Stimulated activated naive B cell treated with anti-CD40 and anti-IgM and Interleukin-4, amounts not matched to agents 10 μg/mL and 1 μg/mL and 100 μg/mL, for 72 hours (primary cell): ENCODE data around the gene CRB2.
A peak's percentile ranks its signal among the peaks of the same experiment; 100 is the strongest.

Experiments used
- ATAC-seq, 2 donors: fragments of 150-1000 bp; cut with Tn5 transposase; replicated peaks; 2 replicates each; pipeline ENCODE4 v1.10.0; 2021; ENCODE audit warnings: moderate library complexity in 1 of 2
- DNase-seq: peaks from one replicate; pipeline ENCODE4 v3.0.0; 2021
- H3K27ac Mint-ChIP-seq: one replicate; pipeline ENCODE4 v1.8.0; 2022; ENCODE audit warnings: mild to moderate bottlenecking, mixed read lengths
- H3K27me3 Mint-ChIP-seq, 2 donors: one replicate each; pipeline ENCODE4 v1.8.0; 2022; ENCODE audit warnings: mixed read lengths in 2 of 2
- H3K36me3 Mint-ChIP-seq, 2 donors: one replicate each; pipeline ENCODE4 v1.8.0; 2022; ENCODE audit warnings: mixed read lengths in 2 of 2, mild to moderate bottlenecking in 1 of 2
- H3K4me1 Mint-ChIP-seq, 2 donors: one replicate each; pipeline ENCODE4 v1.8.0; 2022; ENCODE audit warnings: mixed read lengths in 2 of 2, mild to moderate bottlenecking in 1 of 2
- H3K4me3 Mint-ChIP-seq, 2 donors: one replicate each; pipeline ENCODE4 v1.8.0; 2022; ENCODE audit warnings: mild to moderate bottlenecking in 2 of 2, mixed read lengths in 2 of 2, moderate library complexity in 1 of 2
- H3K9me3 Mint-ChIP-seq, 2 donors: one replicate each; pipeline ENCODE4 v1.8.0; 2022; ENCODE audit warnings: mixed read lengths in 2 of 2, mild to moderate bottlenecking in 1 of 2

Gene CRB2

DNA sequence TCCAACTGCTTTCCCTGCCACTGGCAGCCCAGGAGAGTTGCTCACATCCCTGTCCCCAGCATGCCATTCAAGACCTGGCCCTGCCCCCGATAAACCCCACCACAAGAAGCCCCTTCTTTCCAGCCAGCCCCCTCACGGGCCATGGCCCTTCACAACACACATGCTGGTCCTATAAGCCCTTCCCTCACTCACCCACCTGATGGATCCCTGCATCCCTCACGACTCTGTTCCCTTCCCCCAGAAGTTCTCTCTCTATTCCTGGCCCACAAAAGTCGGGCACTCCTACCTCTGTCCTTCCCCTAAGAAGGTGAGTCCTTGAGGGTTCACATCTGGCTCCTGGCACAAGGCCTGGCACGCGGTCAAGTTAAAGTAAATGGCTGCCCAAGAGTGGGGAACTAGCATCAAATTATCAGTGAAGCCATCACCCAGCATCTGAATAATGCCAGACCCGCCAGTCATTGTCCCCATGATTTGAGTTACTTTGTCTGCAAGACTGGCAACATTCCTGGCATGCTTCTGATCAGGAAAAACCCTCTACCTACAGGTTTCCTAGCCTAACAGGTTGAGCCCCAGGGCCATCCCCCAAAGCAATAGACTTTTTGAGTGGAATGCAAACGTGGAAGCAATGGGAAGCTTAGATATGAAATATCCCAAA is 65.9 kb downstream of the CRB2 start:
- Mint-ChIP-seq H3K4me1 (peaks cover 8 to 14% of the 10 kb centered on the region in 2 donors), H3K27me3 (no peaks in the 10 kb centered on the region), H3K27ac (no peak overlapping the region), H3K36me3 (peaks cover 25 to 30% of the 10 kb centered on the region in 2 donors), H3K9me3 (no peaks in the 10 kb centered on the region), H3K4me3 (no peak overlapping the region)
- DNase-seq (no peak), ATAC-seq (no peak)

DNA sequence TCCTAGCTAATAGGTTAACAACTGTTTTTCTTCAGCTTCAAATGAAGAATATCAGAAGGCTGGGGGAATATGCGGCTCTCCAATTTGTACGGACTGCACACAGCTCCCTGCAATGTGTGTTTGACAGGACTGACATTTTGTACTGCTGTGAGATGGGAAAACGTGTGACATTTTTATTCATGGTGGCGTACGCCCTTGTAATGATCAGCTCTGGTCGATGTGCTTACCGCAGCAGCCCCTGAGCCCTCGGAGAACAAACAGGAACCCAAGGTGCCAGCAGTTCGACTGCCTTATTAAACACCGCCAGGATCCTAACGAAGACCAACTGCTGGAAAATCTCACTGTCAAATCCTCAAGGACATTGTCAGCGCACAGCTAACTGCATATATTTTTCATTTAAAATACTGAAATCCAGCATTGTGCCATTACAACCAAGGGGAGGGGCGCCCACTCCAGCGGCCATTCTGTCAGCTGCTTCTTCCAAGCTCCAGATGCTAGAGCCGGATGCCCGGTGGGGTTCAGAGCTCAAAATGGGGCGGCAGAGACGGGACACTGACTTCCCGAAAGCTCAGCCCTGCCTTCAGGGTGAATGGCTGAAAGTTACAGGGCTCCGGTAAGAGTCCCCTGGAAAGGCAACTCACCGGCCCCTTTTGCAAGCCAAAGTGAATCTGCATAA is 66.8 kb downstream of the CRB2 start:
- Mint-ChIP-seq H3K36me3 (peaks cover 27 to 30% of the 10 kb centered on the region in 2 donors), H3K9me3 (no peaks in the 10 kb centered on the region), H3K27me3 (no peaks in the 10 kb centered on the region), H3K27ac (no peak overlapping the region), H3K4me3 (no peak overlapping the region), H3K4me1 (peaks cover 12 to 21% of the 10 kb centered on the region in 2 donors)
- ATAC-seq (no peak), DNase-seq (no peak)

DNA sequence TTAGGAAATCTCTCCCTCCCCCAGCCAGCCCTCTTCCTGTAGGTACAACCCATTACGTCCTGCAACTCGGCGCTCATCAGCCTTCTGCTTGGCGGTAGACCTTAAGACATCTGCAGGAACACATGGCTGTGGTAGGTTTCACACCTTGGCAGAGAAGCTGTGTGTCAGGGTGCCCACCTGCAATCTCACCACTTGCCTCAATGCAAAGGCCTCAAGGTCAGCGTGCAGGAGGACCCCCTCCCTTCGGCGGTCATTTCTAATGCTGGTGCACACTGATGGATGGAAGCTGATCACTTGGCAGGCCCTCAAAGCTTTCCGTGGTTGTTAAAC is 67.3 kb downstream of the CRB2 start:
- no peaks in the 10 kb centered on the region for H3K27me3 Mint-ChIP-seq
- H3K27ac Mint-ChIP-seq, result no peak overlapping the region
- DNase-seq, result no peak
- peaks cover 28% of the 10 kb centered on the region in 2 donors for H3K36me3 Mint-ChIP-seq
- no peak for ATAC-seq
- no peak overlapping the region for H3K4me3 Mint-ChIP-seq
- no peaks in the 10 kb centered on the region for H3K9me3 Mint-ChIP-seq
- H3K4me1 Mint-ChIP-seq, result peaks cover 12 to 23% of the 10 kb centered on the region in 2 donors

DNA sequence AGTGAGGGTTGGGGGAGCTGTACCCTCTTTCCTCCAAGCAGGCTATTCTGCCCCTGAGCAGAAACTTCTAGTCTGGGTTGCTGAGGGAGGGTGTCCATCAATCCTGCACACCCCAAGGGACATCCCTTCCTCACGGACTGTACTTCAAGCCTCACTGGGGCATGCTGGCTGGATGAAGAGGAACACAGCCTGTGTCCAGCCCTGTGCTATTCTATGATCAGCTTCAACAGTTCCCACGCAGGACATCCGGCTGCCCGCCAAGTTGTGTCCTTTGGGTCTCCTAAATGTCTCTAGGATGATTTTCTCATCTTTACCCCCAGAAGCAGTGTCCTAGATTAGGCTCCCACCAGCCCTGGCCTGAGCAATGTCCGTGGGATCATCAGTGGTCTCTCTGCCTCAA is 68.1 kb downstream of the CRB2 start:
- Mint-ChIP-seq H3K27ac (no peak overlapping the region), H3K4me3 (no peak overlapping the region), H3K27me3 (no peaks in the 10 kb centered on the region), H3K36me3 (peaks cover 24 to 35% of the 10 kb centered on the region in 2 donors), H3K9me3 (no peaks in the 10 kb centered on the region), H3K4me1 (peaks cover 12 to 32% of the 10 kb centered on the region in 2 donors)
- ATAC-seq, result no peak
- no peak for DNase-seq

DNA sequence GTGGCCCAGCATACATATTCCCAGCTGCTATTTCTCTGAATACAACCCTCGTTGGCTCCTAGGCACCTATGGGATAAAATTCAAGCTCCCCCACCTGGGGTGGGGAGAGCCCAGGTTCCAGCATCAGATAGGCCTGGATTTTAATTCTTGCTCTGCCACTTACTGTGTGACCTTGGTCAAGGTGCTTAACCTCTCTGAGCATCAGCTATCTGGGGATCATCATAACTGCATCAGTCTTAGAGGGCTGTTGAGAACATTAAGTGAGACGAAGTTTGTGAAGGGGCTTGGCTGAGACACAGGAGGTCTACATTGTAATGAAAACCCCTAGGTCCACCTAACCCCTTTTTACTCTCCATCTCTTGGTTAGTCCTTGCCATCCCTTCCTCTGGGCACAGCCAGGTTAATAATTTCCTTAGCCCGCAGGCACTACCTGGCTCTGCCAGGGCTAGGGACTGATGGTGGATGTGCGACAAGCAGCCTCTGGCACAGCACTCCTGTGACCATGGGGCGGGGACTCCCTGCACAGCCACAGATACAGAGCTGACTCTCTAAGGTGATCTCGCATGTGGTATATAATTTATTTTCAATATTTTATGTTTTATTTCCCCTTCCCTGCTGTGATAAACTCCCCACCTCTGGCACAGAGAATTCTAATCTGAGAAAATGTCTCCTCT is 68.7 kb downstream of the CRB2 start:
- ATAC-seq, result no peak
- peaks cover 26 to 39% of the 10 kb centered on the region in 2 donors for H3K36me3 Mint-ChIP-seq
- DNase-seq, result no peak
- no peaks in the 10 kb centered on the region for H3K27me3 Mint-ChIP-seq
- no peaks in the 10 kb centered on the region for H3K9me3 Mint-ChIP-seq
- H3K4me3 Mint-ChIP-seq, result no peak overlapping the region
- H3K27ac Mint-ChIP-seq, result no peak overlapping the region
- peaks cover 12 to 35% of the 10 kb centered on the region in 2 donors for H3K4me1 Mint-ChIP-seq

DNA sequence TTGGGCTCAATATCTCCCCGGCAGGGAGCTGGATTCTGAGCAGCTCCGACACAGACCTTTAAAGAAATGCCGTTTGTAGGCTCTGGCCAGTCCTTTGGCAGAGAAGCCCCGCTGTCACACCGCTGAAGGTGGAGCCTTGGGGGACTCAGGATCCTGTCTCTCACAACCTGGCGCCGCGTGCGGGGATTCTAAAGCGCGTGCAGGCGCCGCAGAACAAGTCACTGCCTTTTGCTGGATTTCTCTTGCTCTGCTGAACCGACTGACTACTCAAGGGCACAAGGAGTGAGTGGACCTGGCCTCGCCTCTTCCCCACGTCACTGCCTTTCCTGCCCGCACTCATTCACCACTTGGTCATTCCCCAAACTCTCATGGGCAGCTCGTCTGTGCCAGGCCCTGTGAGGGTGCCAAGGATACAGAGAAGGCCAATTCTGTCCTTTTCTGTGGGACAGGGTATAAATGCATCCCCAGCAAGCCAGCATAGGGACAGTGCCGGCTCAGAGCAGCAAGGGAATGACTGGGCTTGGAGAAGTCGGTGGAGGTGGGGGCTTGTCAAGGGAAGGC is 69.3 kb downstream of the CRB2 start:
- DNase-seq, result no peak
- Mint-ChIP-seq H3K27ac (no peak overlapping the region), H3K4me3 (no peak overlapping the region), H3K4me1 (peaks cover 12 to 35% of the 10 kb centered on the region in 2 donors), H3K36me3 (peaks cover 33 to 40% of the 10 kb centered on the region in 2 donors), H3K27me3 (no peaks in the 10 kb centered on the region), H3K9me3 (peaks cover 0 to under 1% of the 10 kb centered on the region in 2 donors)
- no peak for ATAC-seq

DNA sequence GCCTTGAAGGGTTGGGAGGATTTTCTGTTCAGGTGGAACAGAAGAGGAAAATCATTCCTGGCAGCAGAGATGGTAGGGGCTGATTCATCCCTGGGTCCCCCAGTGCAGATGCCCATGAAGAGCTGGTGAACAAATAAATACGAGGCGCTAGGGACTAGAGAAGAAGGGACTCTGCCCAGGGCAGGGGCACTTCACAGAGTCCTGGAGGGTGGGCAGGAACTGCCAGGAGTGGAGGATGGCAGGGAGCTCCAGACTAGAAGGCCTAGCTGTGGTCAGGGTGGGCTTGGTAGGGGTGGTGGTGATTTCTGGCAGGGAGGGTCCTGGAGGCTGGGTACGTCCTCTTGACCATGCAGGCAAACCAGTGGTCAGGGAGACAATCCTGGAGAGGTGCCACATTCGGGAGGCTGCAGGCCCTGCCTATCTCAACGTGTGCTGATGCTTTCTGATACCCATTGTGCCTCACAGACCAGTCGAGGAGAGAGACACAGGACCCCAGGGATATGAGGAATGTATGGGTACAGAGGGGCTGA is 69.9 kb downstream of the CRB2 start:
- H3K27ac Mint-ChIP-seq, result no peak overlapping the region
- DNase-seq (no peak), ATAC-seq (peak in 1 of 2 donors; percentile 18)
- H3K4me1 Mint-ChIP-seq, result peaks cover 12 to 35% of the 10 kb centered on the region in 2 donors
- H3K9me3 Mint-ChIP-seq, result peaks cover 0 to 4% of the 10 kb centered on the region in 2 donors
- no peaks in the 10 kb centered on the region for H3K27me3 Mint-ChIP-seq
- H3K36me3 Mint-ChIP-seq, result peaks cover 38 to 45% of the 10 kb centered on the region in 2 donors
- no peak overlapping the region for H3K4me3 Mint-ChIP-seq

DNA sequence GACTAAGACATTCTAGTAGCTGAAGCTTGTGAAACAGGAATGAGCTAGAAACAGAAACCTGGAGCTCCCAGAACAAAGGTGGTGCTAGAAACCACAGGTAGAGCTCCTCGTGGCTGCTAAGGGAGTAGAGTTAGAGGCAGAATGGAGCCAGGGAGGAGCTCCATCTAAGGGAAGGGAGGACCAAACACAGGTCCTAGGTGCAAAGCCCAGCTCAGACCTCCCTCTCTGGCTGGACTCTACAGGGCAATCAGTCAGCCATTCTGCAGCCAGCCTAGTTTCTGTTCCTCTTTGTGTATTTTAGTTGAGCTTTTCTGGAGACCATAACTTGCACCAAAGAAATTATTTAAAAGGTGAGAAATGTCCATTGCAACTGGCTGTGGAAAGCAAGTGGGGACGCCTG is 70.4 kb downstream of the CRB2 start:
- Mint-ChIP-seq H3K36me3 (peaks cover 42 to 50% of the 10 kb centered on the region in 2 donors), H3K9me3 (peaks cover 0 to 4% of the 10 kb centered on the region in 2 donors), H3K4me1 (peaks cover 12 to 35% of the 10 kb centered on the region in 2 donors), H3K27me3 (no peaks in the 10 kb centered on the region), H3K4me3 (no peak overlapping the region), H3K27ac (no peak overlapping the region)
- DNase-seq (no peak), ATAC-seq (peak; percentile 80 to 83)
